NCI-H2107 (cell line): Measurements from ENCODE around the gene DNAH10.
A peak's percentile ranks its signal among the peaks of the same experiment; 100 is the strongest.

Experiments used
- DNase-seq: peaks from one replicate; lab custom pipeline; 2025; lab: John Stamatoyannopoulos, UW

Gene DNAH10

DNA sequence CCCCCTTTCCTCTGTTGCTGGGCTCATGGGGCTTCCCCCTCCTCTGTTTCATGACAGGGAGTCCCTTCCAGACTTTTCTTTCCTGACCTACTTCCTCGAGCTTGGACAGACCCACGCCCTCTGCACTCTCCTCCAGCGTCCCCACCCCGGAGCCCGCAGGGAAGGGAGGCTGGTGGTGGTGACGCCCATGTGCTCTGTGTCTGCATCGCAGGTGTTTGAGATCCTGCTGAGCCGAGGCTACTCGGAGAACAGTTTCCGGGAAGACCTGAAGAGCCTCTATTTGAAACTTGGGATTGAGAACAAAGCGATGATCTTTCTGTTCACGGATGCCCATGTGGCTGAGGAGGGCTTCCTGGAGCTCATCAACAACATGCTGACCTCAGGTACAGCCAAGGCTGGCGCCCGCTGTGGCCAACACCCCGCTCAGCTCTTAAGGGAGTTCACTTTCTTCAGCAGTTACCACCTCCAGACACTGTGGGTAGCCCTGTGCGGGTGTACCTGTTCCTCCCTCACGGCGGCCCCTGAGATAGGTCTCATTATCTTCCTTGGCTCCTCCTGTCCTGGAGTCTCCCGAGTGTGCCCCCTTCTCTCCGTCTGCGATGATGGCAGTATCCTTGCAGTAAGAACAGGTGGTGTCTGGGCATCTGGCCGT is 125.0 kb downstream of the DNAH10 start:
- DNase-seq: no peak

- DNase-seq: no peak
These were observed 126.9 kb downstream of the DNAH10 start for GRCh38 chr12:123888989-123889388.

DNA sequence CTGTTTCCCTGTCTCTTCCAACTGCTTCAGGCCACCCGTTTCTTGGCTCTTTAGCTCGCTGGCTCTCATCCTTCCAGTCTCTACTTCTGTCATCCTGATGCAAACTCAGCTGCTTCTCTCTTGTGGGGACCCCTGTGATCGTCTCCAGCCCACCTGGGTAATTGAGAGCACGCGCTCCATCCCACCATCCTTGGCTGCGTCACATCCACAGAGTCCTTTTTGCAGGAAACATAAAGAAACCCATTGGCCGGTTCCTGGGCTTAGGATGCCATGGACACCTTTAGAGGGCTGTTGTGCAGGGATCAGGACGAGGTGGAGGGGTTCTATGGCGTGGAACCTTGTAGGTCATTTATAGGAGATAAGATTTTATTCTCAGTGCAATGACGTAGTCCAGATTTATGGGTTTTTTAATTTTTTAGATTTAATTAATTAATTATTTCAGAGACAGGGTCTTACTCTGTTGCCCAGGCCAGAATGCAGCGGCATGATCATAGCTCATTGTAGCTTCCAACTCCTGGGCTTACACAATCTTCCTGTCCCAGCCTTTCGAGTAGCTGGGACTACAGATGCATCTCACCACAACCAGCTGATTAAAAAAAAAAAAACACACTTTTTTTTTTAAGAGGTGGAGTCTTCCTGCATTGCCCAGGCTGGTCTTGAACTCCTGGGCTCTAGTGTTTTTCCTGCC is 127.9 kb downstream of the DNAH10 start:
- DNase-seq: no peak

DNA sequence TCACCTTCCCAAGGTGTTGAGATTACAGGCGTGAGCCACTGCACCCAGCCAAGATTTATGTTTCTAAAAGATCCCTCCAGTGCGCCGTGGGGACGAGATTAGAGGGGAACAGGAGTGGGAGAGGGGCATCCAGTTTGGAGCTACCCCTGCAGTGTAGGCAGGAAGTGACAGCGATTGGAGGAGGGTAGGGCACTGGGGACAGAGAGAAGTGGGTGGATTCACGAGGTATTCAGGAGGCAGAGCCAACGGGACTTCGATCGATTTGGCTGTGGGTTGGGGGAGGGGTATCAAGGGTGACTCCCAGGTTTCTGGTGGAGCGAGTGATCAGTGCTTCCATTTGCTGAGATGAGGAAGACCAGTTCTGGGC is 128.4 kb downstream of the DNAH10 start:
- DNase-seq: no peak

DNA sequence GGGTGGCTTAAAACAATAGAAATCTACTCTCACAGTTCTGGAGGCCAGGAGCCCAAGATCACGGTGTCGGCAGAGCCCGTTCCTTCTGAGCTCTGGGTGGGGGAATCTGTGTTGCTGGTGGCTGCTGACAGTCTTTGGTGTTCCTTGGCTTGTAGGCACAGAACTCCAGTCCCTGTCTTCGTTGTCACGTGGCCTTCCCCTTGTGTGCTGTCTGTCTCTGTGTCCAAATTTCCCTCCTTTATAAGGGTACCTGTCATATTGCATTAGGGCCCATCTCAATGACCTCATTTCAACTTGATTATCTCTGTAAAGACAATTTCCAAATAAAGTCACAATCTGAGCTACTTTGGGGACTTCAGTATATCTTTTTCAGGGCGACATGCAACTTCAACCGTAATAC is 128.9 kb downstream of the DNAH10 start:
- no peak for DNase-seq

DNA sequence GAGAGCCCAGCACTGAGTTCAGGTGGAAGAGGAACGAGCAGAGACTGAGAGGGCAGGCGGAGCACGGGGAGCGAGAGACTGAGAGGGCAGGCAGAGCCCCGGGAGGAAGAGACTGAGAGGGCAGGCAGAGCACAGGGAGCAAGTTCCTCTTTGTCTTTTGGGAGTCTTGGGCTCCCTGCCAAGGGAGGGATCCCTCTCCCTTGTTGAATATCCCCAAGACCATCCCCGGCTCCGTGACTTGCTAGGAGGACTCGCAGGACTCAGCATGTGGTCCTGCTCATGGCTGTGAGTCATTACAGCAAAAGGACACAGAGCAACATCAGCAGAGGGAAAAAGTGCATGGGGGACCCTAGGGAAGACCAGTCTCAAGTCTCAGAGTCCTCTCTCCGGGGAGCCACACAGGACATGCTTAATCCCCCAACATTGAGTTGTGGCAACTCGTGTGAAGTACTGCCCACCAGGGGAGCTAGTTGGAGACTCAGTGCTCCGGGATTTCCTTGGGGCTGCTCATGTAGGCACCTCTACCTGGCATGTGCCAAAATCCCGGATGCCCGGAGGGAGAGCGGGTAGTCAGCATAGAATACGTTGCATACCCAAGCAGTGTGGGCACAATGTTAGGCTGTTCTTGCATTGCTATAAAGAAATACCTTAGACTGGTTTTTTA is 129.5 kb downstream of the DNAH10 start:
- DNase-seq: no peak

- DNase-seq: no peak
These were observed 130.1 kb downstream of the DNAH10 start for GRCh38 chr12:123892180-123892559.

DNA sequence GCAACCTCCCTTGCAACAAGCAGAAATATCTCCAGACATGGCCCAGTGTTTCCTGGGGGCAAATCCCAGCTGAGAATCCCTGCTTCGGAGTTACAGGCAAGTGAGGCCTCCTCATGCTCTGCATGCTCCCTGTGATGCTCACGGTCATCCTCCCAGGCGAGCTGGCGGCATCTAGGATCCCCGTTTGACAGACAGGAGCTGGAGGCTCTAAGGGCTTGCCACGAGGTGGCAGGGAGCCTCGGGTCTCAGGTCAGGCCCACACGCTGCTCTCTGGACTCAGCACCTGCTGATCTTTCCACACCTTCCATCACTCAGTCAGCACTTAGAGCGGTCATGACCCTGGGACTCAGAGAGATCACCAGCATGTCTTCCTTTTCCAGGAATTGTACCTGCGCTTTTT is 130.8 kb downstream of the DNAH10 start:
- no peak for DNase-seq

DNA sequence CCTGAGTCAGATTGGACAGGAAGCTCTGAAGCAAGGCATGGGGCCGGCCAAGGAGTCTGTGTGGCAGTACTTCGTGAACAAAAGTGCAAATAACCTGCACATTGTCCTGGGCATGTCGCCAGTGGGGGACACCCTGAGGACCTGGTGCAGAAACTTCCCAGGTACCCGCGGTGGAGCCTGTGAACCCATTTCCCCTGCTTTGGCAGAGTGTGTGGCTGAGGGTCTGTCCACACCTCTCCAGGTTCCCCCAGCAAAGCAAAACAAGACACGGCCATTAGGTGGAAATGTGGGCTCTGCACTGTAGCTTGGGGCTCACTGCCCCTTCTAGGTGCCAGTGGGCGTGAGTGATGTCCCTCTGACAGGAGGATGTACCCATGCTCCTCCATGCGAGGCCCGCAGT is 131.2 kb downstream of the DNAH10 start:
- DNase-seq: no peak

DNA sequence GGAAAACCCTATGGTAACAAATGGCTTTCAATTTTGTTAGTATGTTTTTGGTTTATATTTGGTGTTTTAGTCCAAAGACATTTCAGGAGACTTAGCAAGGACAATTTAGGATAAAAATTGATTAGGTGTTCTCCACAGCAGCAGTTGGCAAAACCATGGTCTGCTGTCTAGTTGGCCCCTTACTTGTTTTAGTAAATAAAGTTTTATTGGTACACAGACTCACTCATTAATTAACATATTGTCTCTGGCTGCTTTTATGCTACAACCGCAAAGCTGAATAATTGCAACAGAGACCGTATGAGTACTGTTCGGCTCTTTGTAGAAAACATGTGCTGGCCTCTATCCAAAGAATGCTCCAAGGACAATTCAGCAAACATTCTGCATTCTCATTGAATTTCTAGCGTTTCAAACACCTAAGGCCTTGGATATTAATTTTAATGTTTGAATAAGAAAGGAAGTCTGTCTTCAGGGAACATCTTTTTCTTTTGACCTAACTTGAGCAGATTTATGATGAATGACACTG is 132.8 kb downstream of the DNAH10 start:
- DNase-seq: no peak

DNA sequence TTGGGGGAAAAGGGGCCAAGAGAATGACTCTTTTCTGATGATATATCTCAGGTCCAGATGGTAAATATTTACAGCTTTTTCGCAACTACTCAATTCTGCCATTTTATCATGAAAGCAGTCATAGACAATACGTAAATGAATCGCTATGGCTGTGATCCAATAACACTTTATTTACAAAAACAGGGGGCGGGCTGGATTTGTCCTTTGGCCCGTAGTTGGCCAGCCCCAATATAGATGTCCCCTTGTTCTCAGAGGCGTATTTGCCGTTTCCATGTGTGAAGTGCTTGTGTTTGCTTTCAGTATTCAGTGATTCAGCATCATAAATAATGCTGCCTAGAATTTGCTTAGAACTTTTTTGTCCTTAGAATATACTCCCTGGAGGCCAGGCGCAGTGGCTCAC is 133.3 kb downstream of the DNAH10 start:
- no peak for DNase-seq

DNA sequence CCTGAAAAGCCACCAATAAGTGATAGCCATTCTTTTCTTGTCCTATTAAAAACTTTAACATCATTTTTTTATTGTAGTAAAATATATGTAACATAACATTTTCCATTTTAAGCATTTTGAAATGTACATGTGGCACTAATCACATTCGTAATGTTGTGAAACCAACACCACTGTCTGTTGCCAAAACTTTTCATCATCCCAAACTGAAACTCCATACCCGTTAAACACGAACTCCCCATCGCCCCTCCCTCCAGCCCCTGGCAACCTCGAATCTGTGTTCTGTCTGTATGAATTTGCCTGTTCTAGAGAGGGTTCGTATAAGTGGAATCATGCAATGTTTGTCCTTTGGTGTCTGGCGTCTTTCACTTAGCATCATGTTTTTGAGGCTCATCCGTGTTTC is 134.7 kb downstream of the DNAH10 start:
- DNase-seq: no peak

- DNase-seq: no peak
These were observed 135.1 kb downstream of the DNAH10 start for GRCh38 chr12:123897221-123897620.

DNA sequence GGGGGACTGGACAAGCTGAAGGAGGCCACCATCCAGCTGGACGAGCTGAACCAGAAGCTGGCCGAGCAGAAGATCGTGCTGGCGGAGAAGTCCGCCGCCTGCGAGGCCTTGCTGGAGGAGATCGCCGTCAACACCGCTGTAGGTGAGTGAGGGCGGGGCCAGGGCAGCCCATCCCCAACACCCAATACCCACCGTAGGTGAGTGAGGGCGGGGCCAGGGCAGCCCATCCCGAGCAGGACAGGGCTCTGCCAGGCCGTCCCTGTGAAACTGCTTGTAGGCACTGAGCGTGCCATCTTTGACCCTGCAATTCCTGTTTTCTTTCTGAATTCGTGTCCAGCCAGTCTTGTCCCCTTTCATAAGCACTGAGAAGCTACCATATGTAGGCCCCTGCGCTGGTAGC is 136.6 kb downstream of the DNAH10 start:
- DNase-seq: no peak

GRCh38 chr12:123899368-123899767 is 137.3 kb downstream of the DNAH10 start:
- no peak for DNase-seq

DNA sequence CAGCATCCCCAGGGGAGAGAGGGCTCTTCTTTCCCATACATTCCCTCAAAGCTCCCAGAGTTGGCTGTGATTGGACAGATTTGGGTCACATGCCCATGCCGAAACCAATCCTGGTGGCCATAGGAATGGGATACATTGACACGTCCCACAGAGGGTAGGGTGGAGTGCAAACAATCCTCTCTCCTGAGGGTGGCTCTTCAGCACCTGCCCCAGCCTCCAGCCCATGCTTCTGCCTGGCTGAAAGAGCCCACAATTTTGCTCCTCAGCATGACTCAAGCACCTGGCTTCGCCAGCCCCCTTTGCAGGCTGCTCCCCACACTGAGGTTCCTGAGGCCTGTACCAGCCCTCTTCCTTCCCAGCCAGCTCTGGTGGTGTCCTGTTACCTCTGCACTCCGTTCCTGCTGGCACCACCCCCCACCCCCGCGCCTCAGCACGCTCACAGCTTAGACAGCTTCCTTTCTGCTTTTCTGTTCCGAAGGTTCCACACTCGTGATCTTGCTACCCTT is 138.8 kb downstream of the DNAH10 start:
- DNase-seq: peak; percentile 71

- DNase-seq: no peak
These were observed 140.7 kb downstream of the DNAH10 start for GRCh38 chr12:123902821-123903220.

- DNase-seq: no peak
These were observed 141.4 kb downstream of the DNAH10 start for GRCh38 chr12:123903301-123904065.

GRCh38 chr12:123905319-123905925 is 143.3 kb downstream of the DNAH10 start:
- no peak for DNase-seq

- DNase-seq: no peak
These were observed 144.8 kb downstream of the DNAH10 start for GRCh38 chr12:123906711-123907420.
